Skin of body (tissue), 3 donors: ENCODE measurements around the gene HLTF. TPM values are rescaled to one million over a fixed set of nuclear protein-coding genes. Genes with fewer than 3 reads are reported as not detected.
A peak's percentile ranks its signal among the peaks of the same experiment; 100 is the strongest.
"Not testable (repeated sequence)": the region's sequence is repeated elsewhere in the genome, so short reads cannot be mapped to it uniquely, and the experiment has no call there.

Experiments used
- DNase-seq: peaks from one replicate; lab custom pipeline; 2025; lab: John Stamatoyannopoulos, UW
- small RNA-seq: library from RNA; depleted of rRNA; stranded (forward); fragments of <200 nt; gene quantifications from one replicate; pipeline ENCODE3, GENCODE V24; 2014; ENCODE audit warnings: low replicate concordance
- total RNA-seq: library from RNA; depleted of rRNA; stranded (reverse); fragments of >200 nt; gene quantifications from one replicate; pipeline ENCODE4 v1.2.3, GENCODE V29; 2014

Gene HLTF
- total RNA-seq, 1 donor from 2014 or later = 28.1 TPM

GRCh38 chr3:148992635-148993255 is 93.6 kb downstream of the HLTF start:
- no peak for DNase-seq

GRCh38 chr3:148992027-148992634 is 94.2 kb downstream of the HLTF start:
- DNase-seq = no peak

DNA sequence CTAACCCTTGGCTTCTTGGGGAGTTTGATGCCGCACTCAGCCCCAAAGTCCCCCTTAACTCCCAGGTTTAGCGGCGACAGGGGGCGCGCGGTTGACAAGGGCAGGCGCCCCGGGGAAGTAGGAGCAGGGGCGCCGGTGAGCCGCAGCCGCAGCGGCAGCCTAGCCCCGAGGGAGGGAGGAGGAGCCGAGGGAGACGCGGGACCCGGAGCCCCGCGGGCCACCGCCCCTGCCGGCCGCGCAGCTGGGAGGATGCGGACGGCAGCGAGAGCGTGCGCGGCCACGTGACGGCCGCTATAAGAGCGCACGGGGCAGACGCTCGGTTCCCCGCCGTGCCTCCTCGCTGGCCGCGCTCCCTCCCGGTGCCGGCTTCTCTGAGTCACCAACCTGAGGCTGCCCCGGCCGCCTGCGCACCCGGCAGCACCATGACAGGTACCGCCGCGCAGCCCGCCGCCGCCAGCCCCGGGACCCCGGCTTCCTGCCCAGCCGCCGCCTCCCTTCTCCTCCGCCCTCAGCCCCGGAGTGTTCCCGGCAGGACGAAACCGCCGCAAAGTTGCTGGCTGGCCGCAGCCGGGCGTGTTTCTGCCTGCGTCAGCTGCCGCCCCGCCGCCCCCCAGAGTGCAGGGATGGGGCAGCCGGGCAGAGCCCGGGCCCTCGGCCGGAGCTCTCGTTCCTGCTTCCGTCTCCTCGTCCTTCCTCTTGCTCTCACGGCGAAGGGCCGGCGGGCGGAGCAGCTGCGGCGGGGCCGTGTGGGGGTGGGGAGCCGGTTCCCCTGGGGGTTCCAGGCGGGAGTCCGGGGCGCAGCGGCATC is 94.9 kb downstream of the HLTF start, which contains the start of gene GYG1:
GYG1 (plus strand) TSS at position 322 of the 808 bp plus-strand sequence; CDS start at position 423, 101 bp downstream.
- peak; percentile 4 for DNase-seq

- no peak for DNase-seq
These were observed 96.1 kb downstream of the HLTF start for GRCh38 chr3:148990236-148990635.

- not testable (repeated sequence) for DNase-seq
These were observed 98.8 kb downstream of the HLTF start for GRCh38 chr3:148987551-148987950.

DNA sequence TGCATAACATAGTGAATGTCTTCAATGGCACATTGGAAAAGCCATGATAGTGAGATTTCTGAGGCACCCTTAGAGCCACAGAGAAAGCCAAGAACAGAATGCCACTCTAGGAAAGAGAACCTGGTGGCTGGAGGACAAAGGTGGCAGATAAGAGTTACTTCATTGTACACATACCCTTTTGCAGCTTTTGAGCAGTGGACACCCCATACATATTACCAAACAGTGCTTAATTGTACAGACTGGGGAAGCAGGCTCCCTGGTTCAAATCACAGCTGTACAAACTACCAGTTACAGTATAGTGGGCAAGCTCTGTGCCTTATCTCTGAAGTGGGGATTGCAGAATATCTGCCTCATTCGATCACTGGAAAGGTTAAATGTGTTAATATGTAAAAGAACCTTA is 105.1 kb downstream of the HLTF start:
- DNase-seq = no peak

Small RNA genes lying within 50 kb of the gene (small RNA-seq; reads per million reads assigned to genes)
- not detected for gene RF00019

Other genes starting within 250 kb of the HLTF start
- gene CPA3, start 221.2 kb downstream of the HLTF start, total RNA-seq = 34.4 TPM
- gene GYG1, start 95.0 kb downstream of the HLTF start, total RNA-seq = 20.0 TPM
- gene HPS3, start 43.1 kb upstream of the HLTF start, total RNA-seq = 11.5 TPM
- gene CP, start 135.3 kb upstream of the HLTF start, total RNA-seq = 1.1 TPM
- gene TM4SF18, start 247.1 kb upstream of the HLTF start, total RNA-seq = 16.6 TPM